GM12875 (cell line): ENCODE data around the gene CEP20.
"Not testable (repeated sequence)": the region's sequence is repeated elsewhere in the genome, so short reads cannot be mapped to it uniquely, and the experiment has no call there.

ENCODE experiments used
- H3K4me3 ChIP-seq: one replicate; pipeline ENCODE4 v1.5.1; 2011; ENCODE audit warnings: low read depth, low read length, control low read depth
- CTCF ChIP-seq: IDR thresholded peaks from 2 replicates; pipeline ENCODE4 v1.5.1; 2011; ENCODE audit warnings: low read depth, mild to moderate bottlenecking, control low read depth, inconsistent platforms, low read length, moderate library complexity, borderline replicate concordance; ENCODE audit not compliant: insufficient read depth

CEP20 gene

GRCh38 chr16:15854906-15855703 lies 33.3 kb downstream of the CEP20 start:
- no peak for TF ChIP-seq CTCF
- no peak overlapping the region for H3K4me3 ChIP-seq

DNA sequence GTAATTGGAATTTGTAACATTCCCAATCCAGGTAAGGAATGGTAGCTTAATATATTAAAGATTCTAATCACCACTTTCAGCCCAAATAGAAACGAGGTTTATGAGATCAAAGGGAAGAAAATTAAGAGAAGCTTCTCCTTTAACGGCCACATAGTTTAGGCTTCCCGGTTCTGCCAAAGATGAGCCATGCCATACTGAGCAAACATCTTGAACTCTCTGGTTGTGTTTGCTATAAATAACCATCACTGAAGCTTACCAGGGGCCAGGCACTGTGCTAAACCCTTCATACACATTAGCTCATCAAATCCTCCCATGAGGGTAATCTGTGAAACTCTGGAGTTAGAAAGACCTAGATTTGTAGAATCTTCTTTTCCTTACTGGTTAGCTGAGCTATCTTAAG lies 34.3 kb downstream of the CEP20 start:
- TF ChIP-seq CTCF = no peak
- H3K4me3 ChIP-seq = no peak overlapping the region

- no peak for TF ChIP-seq CTCF
- no peak overlapping the region for H3K4me3 ChIP-seq
Observed at GRCh38 chr16:15853021-15853420, 35.4 kb downstream of the CEP20 start.

DNA sequence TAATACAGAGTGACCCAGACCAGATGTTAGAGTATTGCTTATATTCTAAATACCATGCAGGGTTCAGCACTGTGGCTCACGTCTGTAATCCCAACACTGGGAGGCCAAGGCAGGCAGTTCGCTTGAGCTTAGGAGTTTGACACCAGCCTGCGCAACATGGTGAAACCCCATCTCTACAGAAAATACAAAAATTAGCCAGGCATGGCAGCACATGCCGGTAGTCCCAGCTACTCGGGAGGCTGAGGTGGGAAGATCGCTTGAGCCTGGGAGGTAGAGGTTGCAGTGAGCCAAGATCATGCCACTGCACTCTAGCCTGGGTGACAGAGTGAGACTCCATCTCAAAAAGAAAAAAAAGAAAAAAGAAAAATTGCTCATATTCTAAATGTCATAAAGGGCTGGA lies 37.8 kb downstream of the CEP20 start:
- H3K4me3 ChIP-seq = not testable (repeated sequence)

- H3K4me3 ChIP-seq = no peak overlapping the region
- no peak for TF ChIP-seq CTCF
Observed at GRCh38 chr16:15849209-15849981, 39.0 kb downstream of the CEP20 start.

- H3K4me3 ChIP-seq = no peak overlapping the region
- no peak for TF ChIP-seq CTCF
Observed at GRCh38 chr16:15847611-15848175, 40.7 kb downstream of the CEP20 start.

- no peak for TF ChIP-seq CTCF
- H3K4me3 ChIP-seq = no peak overlapping the region
Observed at GRCh38 chr16:15846510-15846909, 41.9 kb downstream of the CEP20 start.
